ENCODE results near the gene FRMD1. TPM values are rescaled to one million over a fixed set of nuclear protein-coding genes. Genes with fewer than 3 reads are reported as not detected.

FRMD1 gene
- total and polyA plus RNA-seq, 2 donors (not counting 1 experiment from before 2014, with no cell fraction given): not detected

DNA sequence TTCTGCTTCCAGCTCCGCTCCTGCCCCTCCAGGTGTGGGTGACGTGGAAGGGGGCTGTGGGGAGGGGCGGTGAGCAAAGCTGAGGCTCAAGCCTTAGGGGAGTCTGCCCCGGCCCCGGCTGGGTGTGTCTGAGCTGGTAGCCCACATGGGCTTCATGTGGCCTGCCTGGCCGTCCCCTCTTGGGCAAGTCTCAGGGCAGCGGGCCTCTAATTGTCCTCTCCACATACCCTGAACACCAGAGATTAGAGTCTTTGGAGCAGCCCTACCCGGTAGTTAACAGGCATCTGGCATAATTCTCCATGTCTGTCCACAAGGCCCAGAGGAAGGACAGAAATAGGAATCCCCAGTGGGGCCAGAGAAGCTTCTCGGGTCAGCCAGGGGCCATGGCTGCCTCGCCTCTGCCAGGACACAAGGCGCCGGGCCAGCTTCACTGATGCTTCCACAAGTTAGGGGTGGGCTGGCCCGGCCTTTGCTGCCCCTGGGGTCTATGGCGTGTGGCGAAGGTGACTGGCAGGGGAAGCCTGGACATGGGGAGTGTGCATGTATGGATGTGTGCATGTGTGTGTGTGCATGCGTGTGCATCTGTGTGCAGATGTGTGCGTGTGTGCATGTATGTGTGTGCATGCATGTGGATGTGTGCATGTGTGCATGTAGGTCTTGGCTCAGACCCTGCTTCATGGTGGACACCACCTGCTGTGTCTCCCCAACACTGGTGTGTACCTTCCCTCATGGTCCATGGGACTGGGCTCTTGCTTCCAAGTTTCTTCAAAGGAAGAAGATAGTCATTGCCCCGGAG is 24.0 kb downstream of the FRMD1 start:
- Histone ChIP-seq H4K20me1 (ENCODE audit: control insufficient read depth, insufficient read depth, low read length, poor library complexity, severe bottlenecking) (no peaks in the 10 kb centered on the region), H3K4me2 (replicated peaks; ENCODE audit: low read depth, low read length, poor library complexity, severe bottlenecking) (no peak overlapping the region), H3K27ac (ENCODE audit: low read length in 2 of 2) (no peak overlapping the region), H3K4me1 (ENCODE audit: control insufficient read depth in 2 of 2, insufficient read depth in 2 of 2, low read length in 2 of 2) (no peaks in the 10 kb centered on the region), H2AFZ (ENCODE audit: insufficient read depth, low read depth, low read length, poor library complexity, severe bottlenecking) (no peak overlapping the region), H3K27me3 (replicated peaks in 1 of 4; ENCODE audit: control extremely low read depth in 1 of 4, control insufficient read depth in 3 of 4, insufficient read depth in 4 of 4, low read length in 3 of 4) (no peaks in the 10 kb centered on the region), H3K79me2 (ENCODE audit: control insufficient read depth, insufficient read depth, low read length) (no peaks in the 10 kb centered on the region), H3K36me3 (replicated peaks in 1 of 2; ENCODE audit: control extremely low read depth in 1 of 2, control insufficient read depth in 1 of 2, extremely low read depth in 1 of 2, insufficient read depth in 2 of 2, low read length in 1 of 2) (no peaks in the 10 kb centered on the region), H3K4me3 (ENCODE audit: control extremely low read depth in 1 of 5, extremely low read depth in 1 of 5, insufficient read depth in 1 of 5, low read depth in 2 of 5, low read length in 4 of 5) (no peak overlapping the region), H3K9ac (ENCODE audit: low read length) (no peak overlapping the region), H3K9me3 (ENCODE audit: control extremely low read depth in 1 of 3, control insufficient read depth in 2 of 3, insufficient read depth in 1 of 3, low read length in 2 of 3) (peaks cover 0 to 9% (median 0%) of the 10 kb centered on the region in 3 donors)
- Mint-ChIP-seq H3K9me3 (ENCODE audit: insufficient read depth) (no peaks in the 10 kb centered on the region), H3K4me3 (no peak overlapping the region), H3K4me1 (no peaks in the 10 kb centered on the region), H3K27ac (no peak overlapping the region), H3K27me3 (no peaks in the 10 kb centered on the region)
- DNase-seq (no peak), ATAC-seq (ENCODE audit: low read depth) (no peak)
- TF ChIP-seq EZH2 (IDR thresholded peaks at IDR 0.05; ENCODE audit: borderline replicate concordance, insufficient read depth, low read depth, low read length, poor library complexity, severe bottlenecking): no peak
- TF ChIP-seq, protein P1, sequence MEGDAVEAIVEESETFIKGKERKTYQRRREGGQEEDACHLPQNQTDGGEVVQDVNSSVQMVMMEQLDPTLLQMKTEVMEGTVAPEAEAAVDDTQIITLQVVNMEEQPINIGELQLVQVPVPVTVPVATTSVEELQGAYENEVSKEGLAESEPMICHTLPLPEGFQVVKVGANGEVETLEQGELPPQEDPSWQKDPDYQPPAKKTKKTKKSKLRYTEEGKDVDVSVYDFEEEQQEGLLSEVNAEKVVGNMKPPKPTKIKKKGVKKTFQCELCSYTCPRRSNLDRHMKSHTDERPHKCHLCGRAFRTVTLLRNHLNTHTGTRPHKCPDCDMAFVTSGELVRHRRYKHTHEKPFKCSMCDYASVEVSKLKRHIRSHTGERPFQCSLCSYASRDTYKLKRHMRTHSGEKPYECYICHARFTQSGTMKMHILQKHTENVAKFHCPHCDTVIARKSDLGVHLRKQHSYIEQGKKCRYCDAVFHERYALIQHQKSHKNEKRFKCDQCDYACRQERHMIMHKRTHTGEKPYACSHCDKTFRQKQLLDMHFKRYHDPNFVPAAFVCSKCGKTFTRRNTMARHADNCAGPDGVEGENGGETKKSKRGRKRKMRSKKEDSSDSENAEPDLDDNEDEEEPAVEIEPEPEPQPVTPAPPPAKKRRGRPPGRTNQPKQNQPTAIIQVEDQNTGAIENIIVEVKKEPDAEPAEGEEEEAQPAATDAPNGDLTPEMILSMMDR (IDR thresholded peaks at IDR 0.05): no peak
- WGBS (ENCODE audit: insufficient coverage): 92% methylated on average over 14 of the region's 18 CpGs
- ChIA-PET CTCF (no interaction called here), POLR2A (no interaction called here)
- intact Hi-C loops (cut with micrococcal nuclease): no loop called here

DNA sequence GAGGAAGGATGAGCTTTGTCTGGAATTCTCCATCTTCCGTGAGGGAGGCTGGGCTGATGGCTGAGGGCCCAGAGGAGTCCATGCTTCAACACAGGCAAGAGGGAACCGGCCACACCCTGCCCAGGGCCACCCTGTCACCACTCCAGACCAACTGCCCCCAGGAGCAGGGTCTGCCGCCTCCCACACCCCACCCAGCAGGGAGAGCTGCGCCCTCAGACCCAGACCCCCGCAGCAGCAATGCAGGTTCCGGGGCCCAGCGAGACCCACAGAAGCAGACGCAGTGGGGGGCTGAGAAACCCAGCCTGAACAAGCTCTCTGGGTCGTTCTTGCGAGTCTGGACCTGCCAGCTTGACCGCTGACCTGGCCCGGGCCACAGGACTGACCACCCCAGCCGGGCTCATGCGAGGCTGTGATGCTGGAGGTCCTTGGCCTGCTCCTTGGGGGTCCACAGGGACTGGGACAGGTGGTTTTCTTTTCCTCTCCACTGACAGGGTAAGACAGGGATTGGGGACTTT is 25.0 kb downstream of the FRMD1 start:
- no peaks in the 10 kb centered on the region for H3K27me3 Mint-ChIP-seq
- WGBS (ENCODE audit: insufficient coverage): 92% methylated on average over 14 of the region's 14 CpGs
- TF ChIP-seq, protein P1 (IDR thresholded peaks at IDR 0.05): no peak
- no peak for TF ChIP-seq EZH2 (IDR thresholded peaks at IDR 0.05; ENCODE audit: borderline replicate concordance, insufficient read depth, low read depth, low read length, poor library complexity, severe bottlenecking)
- no peak overlapping the region for H3K4me3 Mint-ChIP-seq
- DNase-seq: no peak
- no peaks in the 10 kb centered on the region for H3K36me3 ChIP-seq (replicated peaks in 1 of 2; ENCODE audit: control extremely low read depth in 1 of 2, control insufficient read depth in 1 of 2, extremely low read depth in 1 of 2, insufficient read depth in 2 of 2, low read length in 1 of 2)
- H4K20me1 ChIP-seq (ENCODE audit: control insufficient read depth, insufficient read depth, low read length, poor library complexity, severe bottlenecking): no peaks in the 10 kb centered on the region
- H3K9me3 Mint-ChIP-seq (ENCODE audit: insufficient read depth): no peaks in the 10 kb centered on the region
- H3K4me3 ChIP-seq (ENCODE audit: control extremely low read depth in 1 of 5, extremely low read depth in 1 of 5, insufficient read depth in 1 of 5, low read depth in 2 of 5, low read length in 4 of 5): no peak overlapping the region
- no peaks in the 10 kb centered on the region for H3K4me1 Mint-ChIP-seq
- ChIA-PET POLR2A (no interaction called here), CTCF (no interaction called here)
- intact Hi-C loops (cut with micrococcal nuclease): no loop called here
- H3K9ac ChIP-seq (ENCODE audit: low read length): no peak overlapping the region
- peaks cover 0 to 11% (median 0%) of the 10 kb centered on the region in 3 donors for H3K9me3 ChIP-seq (ENCODE audit: control extremely low read depth in 1 of 3, control insufficient read depth in 2 of 3, insufficient read depth in 1 of 3, low read length in 2 of 3)
- H3K4me2 ChIP-seq (replicated peaks; ENCODE audit: low read depth, low read length, poor library complexity, severe bottlenecking): no peak overlapping the region
- no peak for ATAC-seq (ENCODE audit: low read depth)
- no peaks in the 10 kb centered on the region for H3K27me3 ChIP-seq (replicated peaks in 1 of 4; ENCODE audit: control extremely low read depth in 1 of 4, control insufficient read depth in 3 of 4, insufficient read depth in 4 of 4, low read length in 3 of 4)
- H2AFZ ChIP-seq (ENCODE audit: insufficient read depth, low read depth, low read length, poor library complexity, severe bottlenecking): no peak overlapping the region
- no peak overlapping the region for H3K27ac ChIP-seq (ENCODE audit: low read length in 2 of 2)
- no peak overlapping the region for H3K27ac Mint-ChIP-seq
- H3K4me1 ChIP-seq (ENCODE audit: control insufficient read depth in 2 of 2, insufficient read depth in 2 of 2, low read length in 2 of 2): no peaks in the 10 kb centered on the region
- H3K79me2 ChIP-seq (ENCODE audit: control insufficient read depth, insufficient read depth, low read length): no peaks in the 10 kb centered on the region
